Peyer's patch (tissue), 4 donors: ENCODE measurements around the gene B3GALNT2. TPM values are rescaled to one million over a fixed set of nuclear protein-coding genes. Genes with fewer than 3 reads are reported as not detected.

Experiments
- DNase-seq, 3 donors: peaks; one replicate each; pipeline ENCODE4 v3.0.0-alpha.2; 2017 to 2019
- H3K27ac ChIP-seq, 4 donors: fragments of 200-600 bp; sonication (generic); one replicate each; pipeline ENCODE4 v1.5.1; 2016 to 2019
- H3K27me3 ChIP-seq, 2 donors: fragments of 200-600 bp; sonication (generic); one replicate each; pipeline ENCODE4 v1.5.1; 2019
- H3K36me3 ChIP-seq, 3 donors: fragments of 200-600 bp; sonication (generic); one replicate each; pipeline ENCODE4 v1.5.1; 2016 to 2019
- H3K4me1 ChIP-seq, 4 donors: fragments of 200-600 bp; sonication (generic); one replicate each; pipeline ENCODE4 v1.5.1; 2016 to 2019
- H3K4me3 ChIP-seq, 4 donors: fragments of 200-600 bp; sonication (generic); 1 replicate in 3 of 4; 2 replicates in 1 of 4; pipeline ENCODE4 v1.5.1; 2016 to 2019; ENCODE audit warnings: mild to moderate bottlenecking in 1 of 4
- H3K9me3 ChIP-seq, 4 donors: fragments of 200-600 bp; sonication (generic); one replicate each; pipeline ENCODE4 v1.5.1; 2016 to 2019; ENCODE audit warnings: mild to moderate bottlenecking in 1 of 4
- POLR2A ChIP-seq, 2 donors: fragments of 450-650 bp; IDR thresholded peaks; one replicate each; pipeline ENCODE4 v1.5.1; 2017; ENCODE audit warnings: antibody characterized with exemption in 2 of 2, mild to moderate bottlenecking in 2 of 2, moderate library complexity in 2 of 2
- total RNA-seq, 4 donors: library from RNA; depleted of rRNA; stranded (reverse); fragments of >200 nt; gene quantifications; one replicate each; pipeline ENCODE4 v1.1.0, GENCODE V29; 2016
- TF ChIP-seq, protein P1 (sequence below), 6 experiments: fragments of 450-650 bp in 4 of 6; fragments of 200-600 bp in 2 of 6; sonication (generic) in 1 of 6; IDR thresholded peaks; one replicate each; pipeline ENCODE4 v1.5.1; 2017 to 2019; ENCODE audit warnings: antibody characterized with exemption in 6 of 6, mild to moderate bottlenecking in 3 of 6, moderate library complexity in 1 of 6

Gene B3GALNT2
- total RNA-seq, 4 donors from 2014 or later = 13.2 to 53.1 (median 32.7) TPM

DNA sequence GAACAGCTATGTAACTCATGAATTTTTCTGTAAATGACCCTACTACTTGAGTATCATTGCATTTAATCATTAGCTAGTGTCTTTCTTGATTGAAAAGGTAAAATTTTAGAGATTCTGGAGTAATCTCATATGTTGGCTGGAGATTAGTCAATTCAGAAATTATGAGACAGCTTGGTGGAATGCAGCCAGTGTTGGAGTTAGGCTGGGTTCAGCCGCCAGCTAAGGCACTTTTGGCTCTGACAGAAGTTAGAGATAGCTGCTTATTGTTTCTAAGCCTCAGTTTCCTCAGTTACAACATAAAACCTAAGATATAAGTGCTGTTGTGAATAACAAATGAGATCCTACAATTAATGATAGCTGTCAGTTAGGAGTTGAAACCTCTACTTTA lies 87.6 kb downstream of the B3GALNT2 start:
- Histone ChIP-seq H3K4me1 (no peaks in the 10 kb centered on the region), H3K27me3 (no peaks in the 10 kb centered on the region), H3K9me3 (no peaks in the 10 kb centered on the region), H3K36me3 (peaks cover 0 to 6% (median 0%) of the 10 kb centered on the region in 3 donors), H3K4me3 (no peak overlapping the region), H3K27ac (no peak overlapping the region)
- DNase-seq = no peak
- TF ChIP-seq POLR2A (IDR thresholded peaks at IDR 0.05) = no peak
- TF ChIP-seq, protein P1, sequence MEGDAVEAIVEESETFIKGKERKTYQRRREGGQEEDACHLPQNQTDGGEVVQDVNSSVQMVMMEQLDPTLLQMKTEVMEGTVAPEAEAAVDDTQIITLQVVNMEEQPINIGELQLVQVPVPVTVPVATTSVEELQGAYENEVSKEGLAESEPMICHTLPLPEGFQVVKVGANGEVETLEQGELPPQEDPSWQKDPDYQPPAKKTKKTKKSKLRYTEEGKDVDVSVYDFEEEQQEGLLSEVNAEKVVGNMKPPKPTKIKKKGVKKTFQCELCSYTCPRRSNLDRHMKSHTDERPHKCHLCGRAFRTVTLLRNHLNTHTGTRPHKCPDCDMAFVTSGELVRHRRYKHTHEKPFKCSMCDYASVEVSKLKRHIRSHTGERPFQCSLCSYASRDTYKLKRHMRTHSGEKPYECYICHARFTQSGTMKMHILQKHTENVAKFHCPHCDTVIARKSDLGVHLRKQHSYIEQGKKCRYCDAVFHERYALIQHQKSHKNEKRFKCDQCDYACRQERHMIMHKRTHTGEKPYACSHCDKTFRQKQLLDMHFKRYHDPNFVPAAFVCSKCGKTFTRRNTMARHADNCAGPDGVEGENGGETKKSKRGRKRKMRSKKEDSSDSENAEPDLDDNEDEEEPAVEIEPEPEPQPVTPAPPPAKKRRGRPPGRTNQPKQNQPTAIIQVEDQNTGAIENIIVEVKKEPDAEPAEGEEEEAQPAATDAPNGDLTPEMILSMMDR (IDR thresholded peaks at IDR 0.05) = no peak

DNA sequence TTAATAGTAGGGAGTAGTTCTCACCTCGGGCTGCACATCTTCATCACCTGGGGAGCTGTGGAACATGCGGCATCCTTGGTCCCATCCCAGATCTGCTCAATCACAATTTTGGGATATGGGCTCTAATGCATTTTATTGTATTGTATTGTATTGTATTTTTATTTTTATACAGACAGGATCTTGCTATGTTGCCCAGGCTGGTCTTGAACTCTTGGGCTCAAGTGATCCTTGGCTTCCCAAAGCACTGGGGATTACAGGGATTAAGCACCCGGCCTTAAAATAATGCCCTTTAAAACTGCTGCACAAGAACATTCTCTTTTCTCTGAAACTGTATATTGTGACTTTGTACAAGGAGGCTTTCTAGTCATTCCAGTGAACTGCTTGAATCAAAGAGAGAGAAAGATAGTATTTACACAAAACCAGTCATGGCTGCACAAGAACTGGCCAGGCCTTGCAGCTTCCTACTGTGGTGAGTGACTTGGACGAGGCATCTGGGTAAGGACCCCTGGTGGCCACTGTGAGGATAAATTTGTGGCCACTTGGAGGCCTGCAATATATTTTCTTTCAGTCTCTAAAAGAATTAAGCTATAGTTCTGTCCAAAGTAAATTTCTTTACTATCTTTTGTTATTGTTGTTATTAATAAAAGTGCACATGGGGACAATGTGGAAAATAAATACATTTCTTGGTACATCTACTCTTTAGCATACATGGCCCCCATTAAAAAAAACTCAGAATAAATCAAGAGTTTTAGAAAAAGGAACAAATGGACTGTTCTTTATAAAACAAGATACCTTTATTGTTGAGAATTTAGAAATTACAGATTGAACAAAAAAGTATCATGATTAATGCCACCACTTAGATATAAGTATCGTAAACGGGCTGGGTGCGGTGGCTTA lies 89.0 kb downstream of the B3GALNT2 start:
- Histone ChIP-seq H3K36me3 (peaks cover 0 to 6% (median 0%) of the 10 kb centered on the region in 3 donors), H3K4me1 (no peaks in the 10 kb centered on the region), H3K27ac (no peak overlapping the region), H3K27me3 (no peaks in the 10 kb centered on the region), H3K9me3 (no peaks in the 10 kb centered on the region), H3K4me3 (no peak overlapping the region)
- TF ChIP-seq POLR2A (IDR thresholded peaks at IDR 0.05) = no peak
- TF ChIP-seq, protein P1 (IDR thresholded peaks at IDR 0.05) = peak; percentile 52 to 89 (median 81)
- peak; percentile 54 to 85 (median 64) for DNase-seq

DNA sequence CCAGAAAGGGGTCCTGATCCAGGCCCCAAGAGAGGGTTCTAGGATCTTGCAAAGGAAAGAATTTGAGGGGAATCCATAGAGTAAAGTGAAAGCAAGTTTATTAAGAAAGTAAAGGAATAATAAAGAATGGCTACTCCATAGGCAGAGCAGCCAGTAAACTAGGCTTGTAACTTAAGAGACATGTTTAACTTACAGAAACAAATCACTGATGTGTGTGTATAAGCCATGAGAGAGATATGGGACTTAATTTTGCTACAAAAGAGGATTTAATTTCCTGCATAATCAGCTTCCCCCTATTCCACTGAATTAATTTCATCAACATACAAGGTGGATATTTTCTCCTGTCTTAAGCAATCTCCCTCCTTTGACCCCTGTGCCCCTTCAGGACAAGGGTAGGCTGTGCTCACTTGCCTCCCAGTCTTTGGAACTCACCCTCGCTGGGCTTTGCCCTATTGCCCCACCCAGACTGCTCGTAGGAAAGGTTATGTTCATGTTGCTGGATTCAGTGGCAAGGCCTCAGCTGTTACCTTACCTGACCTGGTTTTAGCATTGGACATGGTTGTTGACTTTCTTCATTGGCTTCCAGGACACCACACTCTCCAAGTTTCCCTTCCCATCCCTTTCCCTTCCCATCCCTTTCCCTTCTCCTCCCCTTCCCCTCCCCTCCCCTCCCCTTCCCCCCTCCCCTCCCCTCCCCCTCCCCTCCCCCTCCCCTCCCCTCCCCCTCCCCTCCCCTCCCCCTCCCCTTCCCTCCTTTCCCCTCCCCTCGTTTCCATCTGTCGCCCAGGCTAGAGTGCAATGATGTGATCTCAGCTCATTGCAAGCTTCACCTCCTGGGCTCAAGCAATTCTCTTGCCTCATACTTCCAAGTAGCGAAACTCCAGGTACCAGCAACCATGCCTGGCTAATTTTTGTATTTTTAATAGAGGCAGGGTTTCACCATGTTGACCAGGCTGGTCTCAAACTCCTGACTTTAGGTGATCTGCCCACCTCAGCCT lies 92.5 kb downstream of the B3GALNT2 start:
- TF ChIP-seq POLR2A (IDR thresholded peaks at IDR 0.05) = no peak
- TF ChIP-seq, protein P1 (IDR thresholded peaks at IDR 0.05) = no peak
- Histone ChIP-seq H3K27me3 (no peaks in the 10 kb centered on the region), H3K4me1 (peaks cover 0 to 14% (median 0%) of the 10 kb centered on the region in 4 donors), H3K9me3 (no peaks in the 10 kb centered on the region), H3K36me3 (peaks cover 0 to 6% (median 0%) of the 10 kb centered on the region in 3 donors), H3K4me3 (no peak overlapping the region), H3K27ac (peak overlapping the region in 1 of 4 donors; percentile 49)
- peak in 2 of 3 donors; percentile 64 to 71 for DNase-seq

DNA sequence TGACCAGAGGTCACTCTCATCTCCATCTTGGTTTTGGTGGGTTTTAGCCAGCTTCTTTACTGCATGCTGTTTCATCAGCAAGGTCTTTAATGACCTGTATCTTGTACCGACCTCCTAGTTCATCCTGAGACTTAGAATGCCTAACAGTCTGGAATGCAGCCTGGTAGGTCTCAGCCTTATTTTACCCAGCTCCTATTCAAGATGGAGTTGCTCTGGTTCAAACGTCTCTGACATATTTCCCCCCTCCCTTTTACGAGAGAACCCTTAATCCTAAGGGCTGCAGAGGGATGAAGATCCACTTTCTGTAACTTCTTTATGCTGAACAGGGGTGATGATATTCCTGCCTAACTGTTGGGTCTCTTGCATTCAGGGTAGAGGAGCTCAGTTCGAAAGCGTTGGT lies 93.8 kb downstream of the B3GALNT2 start:
- Histone ChIP-seq H3K27ac (no peak overlapping the region), H3K27me3 (no peaks in the 10 kb centered on the region), H3K9me3 (no peaks in the 10 kb centered on the region), H3K4me1 (peaks cover 0 to 14% (median 0%) of the 10 kb centered on the region in 4 donors), H3K4me3 (no peak overlapping the region), H3K36me3 (peaks cover 0 to 6% (median 0%) of the 10 kb centered on the region in 3 donors)
- DNase-seq = no peak
- no peak for TF ChIP-seq POLR2A (IDR thresholded peaks at IDR 0.05)
- TF ChIP-seq, protein P1 (IDR thresholded peaks at IDR 0.05) = no peak

DNA sequence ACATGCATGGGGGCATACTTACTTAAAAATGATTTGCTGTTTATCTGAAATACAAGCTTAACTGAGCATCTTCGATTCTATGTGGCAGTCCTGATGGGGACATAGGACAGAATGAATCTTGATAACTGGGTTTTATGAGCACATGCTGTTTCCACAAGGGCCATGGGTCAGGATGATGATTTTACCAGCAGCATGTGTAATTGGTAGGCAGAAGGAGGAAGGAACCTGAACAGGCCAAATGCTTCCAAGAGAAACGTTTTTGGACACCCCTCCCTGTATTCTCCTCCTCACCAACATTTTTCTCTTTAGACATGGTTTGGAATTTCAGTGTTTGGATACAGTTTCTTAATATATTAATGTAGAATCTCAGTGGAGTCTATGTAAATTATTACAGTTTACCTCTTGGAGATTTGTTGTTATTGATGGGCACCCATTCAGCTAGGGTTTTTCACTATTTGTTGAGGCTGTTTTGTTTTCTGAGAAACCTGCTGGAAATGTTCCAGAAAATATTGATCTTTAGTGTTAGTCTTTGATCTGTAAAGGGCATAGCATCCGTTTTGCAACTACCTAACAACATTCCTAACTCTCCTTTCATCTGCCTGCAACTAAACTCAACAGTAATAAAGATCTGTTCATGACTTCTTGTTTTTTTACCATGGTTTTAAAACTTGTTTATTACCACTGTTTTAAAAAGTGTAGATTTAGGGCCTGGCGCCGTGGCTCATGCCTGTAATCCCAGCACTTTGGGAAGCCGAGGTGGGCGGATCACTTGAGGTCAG lies 95.0 kb downstream of the B3GALNT2 start:
- H3K27ac ChIP-seq = no peak overlapping the region
- H3K4me1 ChIP-seq = peaks cover 0 to 14% (median 0%) of the 10 kb centered on the region in 4 donors
- no peak overlapping the region for H3K4me3 ChIP-seq
- no peaks in the 10 kb centered on the region for H3K36me3 ChIP-seq
- no peak for DNase-seq
- no peaks in the 10 kb centered on the region for H3K9me3 ChIP-seq
- H3K27me3 ChIP-seq = no peaks in the 10 kb centered on the region
- TF ChIP-seq POLR2A (IDR thresholded peaks at IDR 0.05) = no peak
- TF ChIP-seq, protein P1 (IDR thresholded peaks at IDR 0.05) = no peak
